Endodermal cell (in vitro differentiated cells): ENCODE data around the gene EID2B. TPM values are rescaled to one million over a fixed set of nuclear protein-coding genes. Genes with fewer than 3 reads are reported as not detected.

ENCODE experiments used
- DNase-seq: peaks from one replicate; pipeline ENCODE4 v3.0.0-alpha.2; 2017
- H3K27ac ChIP-seq: 2 replicates; pipeline ENCODE4 v1.5.1; 2013; ENCODE audit warnings: mild to moderate bottlenecking, low read depth, low read length, moderate library complexity
- H3K27me3 ChIP-seq: 2 replicates; pipeline ENCODE4 v1.6.1; 2013; ENCODE audit warnings: mild to moderate bottlenecking, low read length, moderate library complexity; ENCODE audit not compliant: insufficient read depth, control insufficient read depth, poor library complexity, severe bottlenecking
- H3K36me3 ChIP-seq: 2 replicates; pipeline ENCODE4 v1.7.0; 2013; ENCODE audit warnings: mild to moderate bottlenecking, low read length, moderate library complexity; ENCODE audit not compliant: control insufficient read depth, insufficient read depth
- H3K4me1 ChIP-seq: one replicate; pipeline ENCODE4 v1.7.0; 2013; ENCODE audit warnings: low read length; ENCODE audit not compliant: control insufficient read depth, insufficient read depth
- H3K4me3 ChIP-seq: 2 replicates; pipeline ENCODE4 v1.5.1; 2013; ENCODE audit warnings: mild to moderate bottlenecking, low read length, moderate library complexity
- H3K9ac ChIP-seq: 2 replicates; pipeline ENCODE4 v1.6.1; 2013; ENCODE audit warnings: mild to moderate bottlenecking, low read length, moderate library complexity; ENCODE audit not compliant: poor library complexity, severe bottlenecking; ENCODE audit errors: extremely low read depth
- H3K9me3 ChIP-seq: 2 replicates; pipeline ENCODE4 v1.6.1; 2013; ENCODE audit warnings: mild to moderate bottlenecking, low read length, moderate library complexity; ENCODE audit not compliant: control insufficient read depth
- H3K27ac Mint-ChIP-seq: 2 replicates; pipeline ENCODE4 v1.8.0; 2020; ENCODE audit warnings: mixed read lengths
- H3K27me3 Mint-ChIP-seq: 2 replicates; pipeline ENCODE4 v1.8.0; 2021; ENCODE audit warnings: mild to moderate bottlenecking, mixed read lengths; ENCODE audit not compliant: insufficient read depth
- H3K36me3 Mint-ChIP-seq: 2 replicates; pipeline ENCODE4 v1.8.0; 2020; ENCODE audit warnings: low read depth, mixed read lengths
- H3K4me1 Mint-ChIP-seq: 2 replicates; pipeline ENCODE4 v1.8.0; 2020; ENCODE audit warnings: mixed read lengths
- H3K4me3 Mint-ChIP-seq: 2 replicates; pipeline ENCODE4 v1.8.0; 2020; ENCODE audit warnings: mild to moderate bottlenecking, moderate library complexity, mixed read lengths
- H3K9me3 Mint-ChIP-seq: 2 replicates; pipeline ENCODE4 v1.8.0; 2020; ENCODE audit warnings: mild to moderate bottlenecking, mixed read lengths
- WGBS, 2 experiments: methylation state at CpG; one replicate each; pipeline versions ENCODE4 v1.1.5 to v1.1.7; 2013; ENCODE audit warnings: missing lambda C conversion rate in 2 of 2, mixed read lengths in 1 of 2; ENCODE audit not compliant: insufficient coverage in 1 of 2, insufficient read length in 1 of 2; 5-methylcytosine and 5-hydroxymethylcytosine counted together
- total RNA-seq, 2 donors: library from RNA; stranded (reverse); fragmentation: NEBNext Ultra II Directional in 1 of 2; extraction: Animal tissue kit (Norgen Biotek cat#: 25700) in 1 of 2; gene quantifications; 2 replicates in 1 of 2; 3 replicates in 1 of 2; pipeline ENCODE4 v1.2.1, GENCODE V29; 2021
- TF ChIP-seq, protein P1 (sequence below): fragments of 200-600 bp; sonication (generic); conservative IDR thresholded peaks from 2 replicates; pipeline ENCODE4 v1.5.0; 2021; ENCODE audit warnings: antibody characterized with exemption, mild to moderate bottlenecking

EID2B gene
- total RNA-seq, 2 donors from 2014 or later = 1.2 to 3.8 TPM

DNA sequence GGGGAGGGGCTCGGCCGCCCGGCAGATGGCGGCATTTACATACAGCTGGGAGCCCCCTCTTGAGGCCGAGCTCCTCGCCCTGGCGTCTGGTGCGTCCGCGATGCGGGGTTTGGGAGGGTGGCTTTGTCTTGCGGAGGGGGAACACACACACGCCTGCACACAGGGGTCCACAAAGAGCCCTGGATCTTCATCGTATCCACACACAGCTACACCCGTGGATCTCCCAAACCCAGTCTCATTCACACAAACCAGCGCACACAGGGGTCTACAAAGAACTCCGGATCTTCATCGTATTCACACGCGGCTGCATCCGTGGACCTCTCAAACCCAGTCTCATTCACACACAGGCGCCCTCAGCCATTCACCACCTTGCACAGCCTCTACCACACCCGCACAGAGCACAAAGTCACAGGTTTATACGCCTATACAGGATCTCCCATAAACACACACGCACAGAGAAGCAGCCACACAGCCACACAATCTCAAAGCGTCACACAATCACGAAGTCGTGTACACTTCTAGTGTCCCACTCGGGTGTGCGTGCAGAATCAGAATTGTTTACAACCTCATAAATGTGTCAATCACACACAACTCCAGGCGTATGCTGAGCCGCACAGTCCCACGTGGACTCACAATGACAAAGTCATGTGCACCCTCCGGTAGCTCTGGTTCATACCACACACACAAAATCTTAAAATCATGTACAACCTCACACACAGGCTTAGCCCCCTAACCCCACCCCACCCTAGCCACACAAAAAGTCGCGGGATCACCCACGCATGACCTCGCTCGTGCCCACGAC is 34.5 kb downstream of the EID2B start:
- peak; percentile 91 for DNase-seq
- TF ChIP-seq, protein P1, sequence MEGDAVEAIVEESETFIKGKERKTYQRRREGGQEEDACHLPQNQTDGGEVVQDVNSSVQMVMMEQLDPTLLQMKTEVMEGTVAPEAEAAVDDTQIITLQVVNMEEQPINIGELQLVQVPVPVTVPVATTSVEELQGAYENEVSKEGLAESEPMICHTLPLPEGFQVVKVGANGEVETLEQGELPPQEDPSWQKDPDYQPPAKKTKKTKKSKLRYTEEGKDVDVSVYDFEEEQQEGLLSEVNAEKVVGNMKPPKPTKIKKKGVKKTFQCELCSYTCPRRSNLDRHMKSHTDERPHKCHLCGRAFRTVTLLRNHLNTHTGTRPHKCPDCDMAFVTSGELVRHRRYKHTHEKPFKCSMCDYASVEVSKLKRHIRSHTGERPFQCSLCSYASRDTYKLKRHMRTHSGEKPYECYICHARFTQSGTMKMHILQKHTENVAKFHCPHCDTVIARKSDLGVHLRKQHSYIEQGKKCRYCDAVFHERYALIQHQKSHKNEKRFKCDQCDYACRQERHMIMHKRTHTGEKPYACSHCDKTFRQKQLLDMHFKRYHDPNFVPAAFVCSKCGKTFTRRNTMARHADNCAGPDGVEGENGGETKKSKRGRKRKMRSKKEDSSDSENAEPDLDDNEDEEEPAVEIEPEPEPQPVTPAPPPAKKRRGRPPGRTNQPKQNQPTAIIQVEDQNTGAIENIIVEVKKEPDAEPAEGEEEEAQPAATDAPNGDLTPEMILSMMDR = peak; percentile 61
- Mint-ChIP-seq H3K4me1 (peaks cover 9% of the 10 kb centered on the region), H3K4me3 (peak overlapping the region; percentile 42), H3K9me3 (peaks cover 3% of the 10 kb centered on the region), H3K27me3 (peaks cover 49% of the 10 kb centered on the region), H3K36me3 (no peaks in the 10 kb centered on the region), H3K27ac (no peak overlapping the region)
- 3 to 5% methylated on average over 16 to 40 of the region's 40 CpGs for WGBS, 2 experiments
- Histone ChIP-seq H3K27me3 (peaks cover 36% of the 10 kb centered on the region), H3K9ac (no peak overlapping the region), H3K36me3 (no peaks in the 10 kb centered on the region), H3K27ac (peak overlapping the region; percentile 94), H3K9me3 (no peaks in the 10 kb centered on the region), H3K4me3 (peak overlapping the region; percentile 61), H3K4me1 (no peaks in the 10 kb centered on the region)

DNA sequence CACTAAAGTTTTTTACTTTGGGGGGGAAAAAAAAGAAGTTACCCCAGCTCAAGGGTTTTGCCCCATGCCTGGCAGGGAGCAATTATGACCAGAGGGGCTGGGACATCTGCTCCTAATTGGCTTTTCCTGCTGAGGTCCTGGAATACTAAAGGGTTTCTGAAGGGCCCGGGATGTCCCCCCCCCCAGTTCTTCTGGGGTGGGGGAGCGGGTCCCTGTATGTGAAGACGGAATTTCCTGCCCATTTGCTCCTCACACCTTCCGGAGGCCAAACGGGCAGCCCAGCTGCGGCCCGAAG is 35.0 kb downstream of the EID2B start:
- H3K4me3 ChIP-seq = no peak overlapping the region
- no peak for DNase-seq
- peaks cover 44% of the 10 kb centered on the region for H3K27me3 Mint-ChIP-seq

DNA sequence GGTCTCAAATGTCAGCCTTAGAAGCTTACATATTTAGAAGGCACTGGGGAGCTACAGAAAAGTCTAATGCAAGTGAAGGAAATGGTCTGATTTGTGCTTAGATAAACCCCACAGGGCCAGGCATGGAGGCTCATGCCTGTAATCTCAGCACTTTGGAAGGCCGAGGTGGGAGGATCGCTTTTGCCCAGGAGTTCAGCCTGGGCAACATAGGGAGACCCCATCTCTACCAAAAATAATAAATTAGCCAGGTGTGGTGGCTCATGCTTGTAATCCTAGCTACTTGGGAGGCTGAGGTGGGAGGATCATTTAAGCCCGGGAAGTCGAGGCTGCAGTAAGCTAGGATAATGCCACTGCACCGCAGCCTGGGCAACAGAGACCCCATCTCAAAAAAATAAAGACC is 36.6 kb downstream of the EID2B start:
- peaks cover 32% of the 10 kb centered on the region for H3K27me3 ChIP-seq
- no peaks in the 10 kb centered on the region for H3K4me1 ChIP-seq
- no peaks in the 10 kb centered on the region for H3K9me3 ChIP-seq
- no peak overlapping the region for H3K4me3 Mint-ChIP-seq
- no peak overlapping the region for H3K9ac ChIP-seq
- H3K36me3 Mint-ChIP-seq = peaks cover 7% of the 10 kb centered on the region
- no peak overlapping the region for H3K27ac Mint-ChIP-seq
- H3K27me3 Mint-ChIP-seq = peaks cover 32% of the 10 kb centered on the region
- WGBS, 2 experiments = 60 to 92% methylated on average over 1 to 5 of the region's 5 CpGs
- peaks cover 2% of the 10 kb centered on the region for H3K9me3 Mint-ChIP-seq
- H3K36me3 ChIP-seq = peaks cover 12% of the 10 kb centered on the region
- DNase-seq = no peak
- no peak overlapping the region for H3K4me3 ChIP-seq
- H3K4me1 Mint-ChIP-seq = peaks cover 9% of the 10 kb centered on the region
- H3K27ac ChIP-seq = no peak overlapping the region
- TF ChIP-seq, protein P1 = no peak

More for the DNA sequence above, 35.0 kb downstream of the EID2B start:
- Mint-ChIP-seq H3K27ac (no peak overlapping the region), H3K9me3 (peaks cover 2% of the 10 kb centered on the region), H3K36me3 (peaks cover 2% of the 10 kb centered on the region), H3K4me1 (peaks cover 9% of the 10 kb centered on the region), H3K4me3 (peak overlapping the region; percentile 42)
- Histone ChIP-seq H3K27ac (peak overlapping the region; percentile 94), H3K9ac (no peak overlapping the region), H3K27me3 (peaks cover 33% of the 10 kb centered on the region), H3K36me3 (no peaks in the 10 kb centered on the region), H3K9me3 (no peaks in the 10 kb centered on the region), H3K4me1 (no peaks in the 10 kb centered on the region)
- WGBS, 2 experiments = 0 to 1% methylated on average over 1 to 7 of the region's 7 CpGs
- TF ChIP-seq, protein P1 = no peak
